Skeletal muscle tissue (tissue), 4 donors: ENCODE measurements around the gene RNGTT. TPM values are rescaled to one million over a fixed set of nuclear protein-coding genes. Genes with fewer than 3 reads are reported as not detected.

Experiments
- H3K27ac ChIP-seq: one replicate; pipeline ENCODE4 v1.7.0; 2013; ENCODE audit warnings: mild to moderate bottlenecking, low read depth, low read length, inconsistent platforms
- H3K27me3 ChIP-seq, 3 donors: one replicate each; pipeline ENCODE4 v1.7.0; 2013; ENCODE audit warnings: low read length in 3 of 3; ENCODE audit not compliant: control insufficient read depth in 3 of 3, insufficient read depth in 3 of 3
- H3K36me3 ChIP-seq, 3 donors: one replicate each; pipeline ENCODE4 v1.7.0; 2013; ENCODE audit warnings: low read length in 3 of 3; ENCODE audit not compliant: control insufficient read depth in 3 of 3, insufficient read depth in 3 of 3
- H3K4me1 ChIP-seq, 3 donors: one replicate each; pipeline ENCODE4 v1.7.0; 2013; ENCODE audit warnings: low read length in 3 of 3, mild to moderate bottlenecking in 3 of 3; ENCODE audit not compliant: control insufficient read depth in 3 of 3, insufficient read depth in 3 of 3
- H3K4me3 ChIP-seq, 3 donors: one replicate each; pipeline ENCODE4 v1.7.0; 2013; ENCODE audit warnings: low read length in 3 of 3
- H3K9ac ChIP-seq, 3 donors: one replicate each; pipeline ENCODE4 v1.7.0; 2013; ENCODE audit warnings: low read length in 3 of 3, mild to moderate bottlenecking in 3 of 3, moderate library complexity in 2 of 3, low read depth in 1 of 3
- H3K9me3 ChIP-seq, 3 donors: one replicate each; pipeline ENCODE4 v1.7.0; 2013; ENCODE audit warnings: low read length in 3 of 3; ENCODE audit not compliant: control insufficient read depth in 3 of 3
- total RNA-seq: library from RNA; depleted of rRNA; stranded (reverse); fragments of >200 nt; gene quantifications from one replicate; pipeline ENCODE4 v1.2.3, GENCODE V29; 2014
- donor health status: Osteomylitis.

The RNGTT gene
- total RNA-seq, 1 donor from 2014 or later, result 19.3 TPM

- Histone ChIP-seq H3K9me3 (peaks cover 0 to 6% (median 3%) of the 10 kb centered on the region in 3 donors), H3K4me3 (no peak overlapping the region), H3K9ac (no peak overlapping the region), H3K36me3 (peaks cover 0 to 4% (median 2%) of the 10 kb centered on the region in 3 donors), H3K27me3 (no peaks in the 10 kb centered on the region), H3K27ac (no peak overlapping the region), H3K4me1 (no peaks in the 10 kb centered on the region)
These were observed 301.2 kb downstream of the RNGTT start for GRCh38 chr6:88662163-88662580.

- Histone ChIP-seq H3K36me3 (peaks cover 0 to 4% (median 2%) of the 10 kb centered on the region in 3 donors), H3K9me3 (peaks cover 0 to 6% (median 3%) of the 10 kb centered on the region in 3 donors), H3K4me1 (no peaks in the 10 kb centered on the region), H3K9ac (no peak overlapping the region), H3K27ac (no peak overlapping the region), H3K27me3 (no peaks in the 10 kb centered on the region), H3K4me3 (no peak overlapping the region)
These were observed 302.3 kb downstream of the RNGTT start for GRCh38 chr6:88661136-88661535.

GRCh38 chr6:88655586-88655985 lies 307.8 kb downstream of the RNGTT start:
- H3K4me1 ChIP-seq, result no peaks in the 10 kb centered on the region
- H3K27me3 ChIP-seq, result no peaks in the 10 kb centered on the region
- H3K27ac ChIP-seq, result no peak overlapping the region
- H3K36me3 ChIP-seq, result peaks cover 0 to 4% (median 2%) of the 10 kb centered on the region in 3 donors
- H3K4me3 ChIP-seq, result no peak overlapping the region
- no peak overlapping the region for H3K9ac ChIP-seq
- peaks cover 0 to 3% (median 3%) of the 10 kb centered on the region in 3 donors for H3K9me3 ChIP-seq

GRCh38 chr6:88653936-88654335 lies 309.5 kb downstream of the RNGTT start:
- H3K9me3 ChIP-seq, result peaks cover 0 to 3% (median under 1%) of the 10 kb centered on the region in 3 donors
- peaks cover 0 to 4% (median 2%) of the 10 kb centered on the region in 3 donors for H3K36me3 ChIP-seq
- H3K4me1 ChIP-seq, result no peaks in the 10 kb centered on the region
- no peak overlapping the region for H3K4me3 ChIP-seq
- no peaks in the 10 kb centered on the region for H3K27me3 ChIP-seq
- no peak overlapping the region for H3K9ac ChIP-seq
- no peak overlapping the region for H3K27ac ChIP-seq

GRCh38 chr6:88651400-88651799 lies 312.0 kb downstream of the RNGTT start:
- Histone ChIP-seq H3K9me3 (no peaks in the 10 kb centered on the region), H3K27ac (no peak overlapping the region), H3K9ac (no peak overlapping the region), H3K36me3 (no peaks in the 10 kb centered on the region), H3K4me1 (no peaks in the 10 kb centered on the region), H3K4me3 (no peak overlapping the region), H3K27me3 (no peaks in the 10 kb centered on the region)

- no peaks in the 10 kb centered on the region for H3K4me1 ChIP-seq
- no peaks in the 10 kb centered on the region for H3K9me3 ChIP-seq
- no peak overlapping the region for H3K9ac ChIP-seq
- H3K27ac ChIP-seq, result no peak overlapping the region
- H3K36me3 ChIP-seq, result no peaks in the 10 kb centered on the region
- H3K4me3 ChIP-seq, result no peak overlapping the region
- H3K27me3 ChIP-seq, result no peaks in the 10 kb centered on the region
These were observed 312.4 kb downstream of the RNGTT start for GRCh38 chr6:88650979-88651378.

- H3K4me1 ChIP-seq, result no peaks in the 10 kb centered on the region
- H3K36me3 ChIP-seq, result no peaks in the 10 kb centered on the region
- H3K4me3 ChIP-seq, result no peak overlapping the region
- no peak overlapping the region for H3K27ac ChIP-seq
- no peaks in the 10 kb centered on the region for H3K27me3 ChIP-seq
- no peak overlapping the region for H3K9ac ChIP-seq
- no peaks in the 10 kb centered on the region for H3K9me3 ChIP-seq
These were observed 313.3 kb downstream of the RNGTT start for GRCh38 chr6:88650029-88650619.

- Histone ChIP-seq H3K27me3 (no peaks in the 10 kb centered on the region), H3K9me3 (no peaks in the 10 kb centered on the region), H3K4me3 (no peak overlapping the region), H3K9ac (no peak overlapping the region), H3K27ac (no peak overlapping the region), H3K36me3 (no peaks in the 10 kb centered on the region), H3K4me1 (no peaks in the 10 kb centered on the region)
These were observed 322.1 kb downstream of the RNGTT start for GRCh38 chr6:88641178-88641903.

GRCh38 chr6:88637761-88638545 lies 325.5 kb downstream of the RNGTT start:
- no peaks in the 10 kb centered on the region for H3K36me3 ChIP-seq
- no peak overlapping the region for H3K9ac ChIP-seq
- H3K27me3 ChIP-seq, result no peaks in the 10 kb centered on the region
- H3K27ac ChIP-seq, result no peak overlapping the region
- no peaks in the 10 kb centered on the region for H3K4me1 ChIP-seq
- H3K4me3 ChIP-seq, result no peak overlapping the region
- no peaks in the 10 kb centered on the region for H3K9me3 ChIP-seq

- H3K27ac ChIP-seq, result no peak overlapping the region
- H3K36me3 ChIP-seq, result no peaks in the 10 kb centered on the region
- no peaks in the 10 kb centered on the region for H3K27me3 ChIP-seq
- H3K9me3 ChIP-seq, result no peaks in the 10 kb centered on the region
- no peak overlapping the region for H3K9ac ChIP-seq
- H3K4me1 ChIP-seq, result no peaks in the 10 kb centered on the region
- H3K4me3 ChIP-seq, result no peak overlapping the region
These were observed 326.5 kb downstream of the RNGTT start for GRCh38 chr6:88636871-88637270.
